HepG2 (cell line): ENCODE results near the gene TPD52L2.

Experiments used
- EZH2 ChIP-seq: conservative IDR thresholded peaks from 2 replicates; pipeline ENCODE4 v1.6.1; 2012; ENCODE audit warnings: mild to moderate bottlenecking, low read depth, low read length, moderate library complexity
- KLF9 ChIP-seq: IDR thresholded peaks from 2 replicates; pipeline ENCODE4 v1.6.1; 2016; ENCODE audit warnings: low read depth
- SMC3 ChIP-seq: IDR thresholded peaks from 2 replicates; pipeline ENCODE4 v1.6.1; 2011; ENCODE audit warnings: low read length, improper control_type of control experiment
- SP1 ChIP-seq, 2 experiments: fragments of 450-650 bp in 1 of 2; sonication (generic) in 1 of 2; formaldehyde crosslinking in 1 of 2; IDR thresholded peaks; 2 replicates each; pipeline versions ENCODE4 v1.4.0 to v1.6.1; 2016 to 2020; ENCODE audit warnings: missing genetic modification reagents in 1 of 2
- ZBTB20 ChIP-seq: sonication (generic); formaldehyde crosslinking; IDR thresholded peaks from 2 replicates; pipeline ENCODE4 v1.8.1; 2023; ENCODE audit warnings: missing genetic modification reagents, low read depth, mild to moderate bottlenecking, borderline replicate concordance
- ZNF3 ChIP-seq: IDR thresholded peaks from 2 replicates; pipeline ENCODE4 v1.7.0; 2017; ENCODE audit warnings: inconsistent platforms
- ZNF432 ChIP-seq: sonication (generic); formaldehyde crosslinking; IDR thresholded peaks from 2 replicates; pipeline ENCODE4 v1.5.0; 2020; ENCODE audit warnings: missing genetic modification reagents, mild to moderate bottlenecking, borderline replicate concordance
- ZNF891 ChIP-seq: sonication (generic); formaldehyde crosslinking; IDR thresholded peaks from 2 replicates; pipeline ENCODE4 v1.5.0; 2020; ENCODE audit warnings: mild to moderate bottlenecking, missing genetic modification reagents
- TF ChIP-seq, protein P1 (sequence below): sonication (generic); formaldehyde crosslinking; IDR thresholded peaks from 2 replicates; pipeline ENCODE4 v1.4.0; 2020; ENCODE audit warnings: mild to moderate bottlenecking, missing genetic modification reagents

- TF ChIP-seq ZNF891 (peak; percentile 98), ZNF432 (CRISPR knock-in tag) (no peak), ZNF3 (CRISPR knock-in tag) (no peak), SP1 (IDR thresholded peaks at IDR 0.05) (no peak), SP1 (CRISPR knock-in tag; IDR thresholded peaks at IDR 0.05) (peak; percentile 96), KLF9 (no peak), ZBTB20 (CRISPR knock-in tag) (no peak; the same call in 1 of the 2 replicates), EZH2 (no peak), SMC3 (no peak)
- TF ChIP-seq, protein P1, sequence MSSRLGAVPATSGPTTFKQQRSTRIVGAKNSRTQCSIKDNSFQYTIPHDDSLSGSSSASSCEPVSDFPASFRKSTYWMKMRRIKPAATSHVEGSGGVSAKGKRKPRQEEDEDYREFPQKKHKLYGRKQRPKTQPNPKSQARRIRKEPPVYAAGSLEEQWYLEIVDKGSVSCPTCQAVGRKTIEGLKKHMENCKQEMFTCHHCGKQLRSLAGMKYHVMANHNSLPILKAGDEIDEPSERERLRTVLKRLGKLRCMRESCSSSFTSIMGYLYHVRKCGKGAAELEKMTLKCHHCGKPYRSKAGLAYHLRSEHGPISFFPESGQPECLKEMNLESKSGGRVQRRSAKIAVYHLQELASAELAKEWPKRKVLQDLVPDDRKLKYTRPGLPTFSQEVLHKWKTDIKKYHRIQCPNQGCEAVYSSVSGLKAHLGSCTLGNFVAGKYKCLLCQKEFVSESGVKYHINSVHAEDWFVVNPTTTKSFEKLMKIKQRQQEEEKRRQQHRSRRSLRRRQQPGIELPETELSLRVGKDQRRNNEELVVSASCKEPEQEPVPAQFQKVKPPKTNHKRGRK (CRISPR knock-in tag) = no peak
Measured at GRCh38 chr20:63894358-63895201, 29.5 kb downstream of the TPD52L2 start, which contains the start of gene DNAJC5.
